Kidney epithelial cell (primary cell): ENCODE data around the gene FKBP6. TPM values are rescaled to one million over a fixed set of nuclear protein-coding genes. Genes with fewer than 3 reads are reported as not detected.
"Not testable (repeated sequence)": the region's sequence is repeated elsewhere in the genome, so short reads cannot be mapped to it uniquely, and the experiment has no call there.

Source experiments
- DNase-seq: peaks from one replicate; pipeline ENCODE4 v3.0.0-alpha.2; 2010; ENCODE audit warnings: low read depth
- H3K27me3 ChIP-seq: 2 replicates; pipeline ENCODE4 v1.6.0; 2011; ENCODE audit warnings: low read length; ENCODE audit not compliant: control insufficient read depth, insufficient read depth
- H3K36me3 ChIP-seq: 2 replicates; pipeline ENCODE4 v1.5.1; 2011; ENCODE audit warnings: low read length; ENCODE audit not compliant: control insufficient read depth, insufficient read depth
- H3K4me3 ChIP-seq: 2 replicates; pipeline ENCODE4 v1.5.1; 2011; ENCODE audit warnings: low read depth, mild to moderate bottlenecking, control low read depth, low read length
- CTCF ChIP-seq: IDR thresholded peaks from 2 replicates; pipeline ENCODE4 v1.5.1; 2011; ENCODE audit warnings: mild to moderate bottlenecking, moderate library complexity, low read length, control low read depth, inconsistent platforms; ENCODE audit not compliant: insufficient read depth, poor library complexity, severe bottlenecking
- total RNA-seq: library from RNA; depleted of rRNA; stranded (reverse); fragments of >200 nt; gene quantifications from 2 replicates; pipeline ENCODE4 v1.2.3, GENCODE V29; 2015

The FKBP6 gene
- total RNA-seq, 1 donor from 2014 or later = not detected

GRCh38 chr7:73354821-73355220 lies 26.9 kb downstream of the FKBP6 start:
- DNase-seq = no peak
- no peak for TF ChIP-seq CTCF
- Histone ChIP-seq H3K4me3 (no peak overlapping the region), H3K27me3 (no peaks in the 10 kb centered on the region), H3K36me3 (no peaks in the 10 kb centered on the region)

DNA sequence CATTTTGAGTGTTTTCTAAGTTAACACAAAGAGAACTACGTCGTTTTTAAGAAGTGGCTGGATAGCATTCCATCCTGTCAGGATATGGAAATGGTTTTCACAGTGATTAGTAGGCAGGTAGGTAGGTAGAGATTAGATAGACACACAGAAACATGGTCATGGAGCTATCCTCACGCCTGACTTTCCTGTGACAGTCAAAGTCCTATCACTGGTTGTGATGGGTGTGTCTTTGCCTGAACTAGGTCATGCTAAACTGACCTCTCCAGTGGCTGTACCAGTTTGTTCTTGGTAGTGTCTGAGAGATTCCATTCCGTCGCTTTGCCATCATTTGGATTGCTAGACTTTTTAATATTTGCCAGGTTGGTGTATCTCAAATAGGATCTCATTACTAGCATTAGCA lies 28.2 kb downstream of the FKBP6 start:
- TF ChIP-seq CTCF = no peak
- Histone ChIP-seq H3K4me3 (no peak overlapping the region), H3K36me3 (no peaks in the 10 kb centered on the region), H3K27me3 (no peaks in the 10 kb centered on the region)
- no peak for DNase-seq

GRCh38 chr7:73358590-73359275 lies 30.8 kb downstream of the FKBP6 start:
- Histone ChIP-seq H3K27me3 (peaks cover 2% of the 10 kb centered on the region), H3K36me3 (no peaks in the 10 kb centered on the region), H3K4me3 (no peak overlapping the region)
- no peak for DNase-seq
- TF ChIP-seq CTCF = no peak

DNA sequence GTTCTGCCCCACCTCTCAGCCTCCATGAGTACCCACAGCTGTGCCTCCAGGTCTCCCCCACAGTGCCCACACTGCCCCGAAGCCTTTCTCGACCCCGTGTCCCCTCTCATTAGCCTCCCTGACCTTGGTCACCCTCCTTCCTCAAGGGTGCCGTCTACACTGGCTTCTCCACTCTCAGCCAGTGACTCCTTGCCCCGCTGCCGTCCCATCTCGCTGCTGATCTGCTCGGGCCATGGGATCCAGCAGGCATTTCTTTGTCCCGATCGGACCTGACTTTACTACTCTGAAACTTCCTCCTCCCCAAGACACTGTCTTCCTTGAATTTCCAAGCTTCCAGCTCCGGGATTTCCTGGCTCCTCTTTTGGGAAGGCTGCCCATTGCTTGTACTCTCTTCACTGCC lies 31.3 kb downstream of the FKBP6 start:
- TF ChIP-seq CTCF = no peak
- no peak for DNase-seq
- Histone ChIP-seq H3K4me3 (no peak overlapping the region), H3K36me3 (no peaks in the 10 kb centered on the region), H3K27me3 (peaks cover 8% of the 10 kb centered on the region)

DNA sequence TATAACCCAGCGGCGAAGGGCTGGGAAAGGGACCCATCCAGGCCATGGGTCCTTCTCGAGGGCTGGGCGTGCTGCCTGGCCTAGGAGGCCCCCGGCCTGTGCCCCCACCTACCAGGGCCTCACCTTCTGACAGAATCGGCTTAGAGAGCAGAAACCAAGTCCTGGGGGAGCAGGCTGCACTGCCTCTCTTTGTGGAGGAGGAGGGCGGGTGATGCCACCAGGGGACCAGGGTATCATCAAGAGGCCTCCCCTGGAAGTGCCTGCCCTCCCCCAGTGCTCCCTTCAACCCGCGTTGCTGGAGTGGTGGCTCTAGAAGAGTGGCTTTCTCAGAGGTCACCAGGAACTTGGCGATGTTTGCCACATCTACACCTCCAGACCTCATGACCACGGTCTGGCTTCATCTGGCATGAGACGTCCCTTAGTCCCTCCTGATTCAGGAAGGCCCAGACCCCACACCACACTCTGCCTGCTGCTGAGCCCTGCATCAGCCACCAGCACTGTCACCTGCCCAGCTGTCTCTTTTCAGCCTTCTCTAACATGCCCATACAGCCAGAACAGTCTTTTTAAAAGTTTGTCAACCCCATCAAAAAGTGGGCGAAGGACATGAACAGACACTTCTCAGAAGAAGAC lies 31.9 kb downstream of the FKBP6 start:
- H3K27me3 ChIP-seq = peaks cover 11% of the 10 kb centered on the region
- H3K36me3 ChIP-seq = no peaks in the 10 kb centered on the region
- DNase-seq = no peak
- no peak overlapping the region for H3K4me3 ChIP-seq
- no peak for TF ChIP-seq CTCF

- not testable (repeated sequence) for H3K4me3 ChIP-seq, H3K36me3 ChIP-seq, DNase-seq
- peaks cover 11% of the 10 kb centered on the region for H3K27me3 ChIP-seq
These were observed 32.6 kb downstream of the FKBP6 start for GRCh38 chr7:73360590-73360989.
